OCI-LY1 (cell line): ENCODE results near the gene NAV2.

Source experiments
- EZH2 ChIP-seq: fragments of 200-600 bp; sonication (generic), shearing (Covaris generic); IDR thresholded peaks from 2 replicates; pipeline ENCODE4 v1.8.0; 2017; ENCODE audit warnings: borderline replicate concordance, mixed run types, mild to moderate bottlenecking, antibody characterized with exemption, low read length, moderate library complexity, mixed read lengths
- TF ChIP-seq, protein P1 (sequence below): fragments of 200-600 bp; sonication (generic), shearing (Covaris generic); IDR thresholded peaks from 2 replicates; pipeline ENCODE4 v1.5.1; 2017; ENCODE audit warnings: mild to moderate bottlenecking, antibody characterized with exemption, low read length, moderate library complexity, mixed read lengths

DNA sequence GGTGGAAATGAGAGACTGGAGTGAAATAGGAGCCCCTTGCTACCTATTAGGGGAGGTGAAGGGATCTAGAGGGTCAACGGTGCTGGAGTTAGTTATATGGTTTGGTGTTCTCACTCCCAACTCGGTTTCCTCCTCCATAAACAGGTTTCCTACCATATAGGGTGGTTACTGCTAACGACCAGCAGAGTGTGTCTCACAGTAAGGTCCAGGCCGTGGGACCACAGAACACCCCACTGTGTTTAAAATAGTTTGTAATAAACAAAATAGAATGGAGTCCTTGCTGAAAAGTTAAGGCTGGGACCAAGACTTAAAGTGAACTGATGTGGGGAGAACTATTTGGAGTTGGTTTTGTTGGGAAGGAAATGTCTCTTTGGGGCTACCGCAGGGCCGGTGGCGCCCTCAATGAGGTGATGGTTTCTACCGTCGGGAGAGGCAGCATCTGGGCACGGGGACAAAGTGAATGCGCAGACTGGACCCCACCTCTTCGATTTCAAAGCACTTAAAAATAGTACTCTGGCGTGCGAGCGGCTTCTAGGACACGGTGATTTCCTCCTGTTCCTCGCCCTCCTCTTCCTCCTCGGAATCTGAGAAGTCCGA, 443.1 kb downstream of the NAV2 start:
- TF ChIP-seq, protein P1, sequence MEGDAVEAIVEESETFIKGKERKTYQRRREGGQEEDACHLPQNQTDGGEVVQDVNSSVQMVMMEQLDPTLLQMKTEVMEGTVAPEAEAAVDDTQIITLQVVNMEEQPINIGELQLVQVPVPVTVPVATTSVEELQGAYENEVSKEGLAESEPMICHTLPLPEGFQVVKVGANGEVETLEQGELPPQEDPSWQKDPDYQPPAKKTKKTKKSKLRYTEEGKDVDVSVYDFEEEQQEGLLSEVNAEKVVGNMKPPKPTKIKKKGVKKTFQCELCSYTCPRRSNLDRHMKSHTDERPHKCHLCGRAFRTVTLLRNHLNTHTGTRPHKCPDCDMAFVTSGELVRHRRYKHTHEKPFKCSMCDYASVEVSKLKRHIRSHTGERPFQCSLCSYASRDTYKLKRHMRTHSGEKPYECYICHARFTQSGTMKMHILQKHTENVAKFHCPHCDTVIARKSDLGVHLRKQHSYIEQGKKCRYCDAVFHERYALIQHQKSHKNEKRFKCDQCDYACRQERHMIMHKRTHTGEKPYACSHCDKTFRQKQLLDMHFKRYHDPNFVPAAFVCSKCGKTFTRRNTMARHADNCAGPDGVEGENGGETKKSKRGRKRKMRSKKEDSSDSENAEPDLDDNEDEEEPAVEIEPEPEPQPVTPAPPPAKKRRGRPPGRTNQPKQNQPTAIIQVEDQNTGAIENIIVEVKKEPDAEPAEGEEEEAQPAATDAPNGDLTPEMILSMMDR, result no peak
- no peak for TF ChIP-seq EZH2
